ENCODE data around the gene FGF12.

GRCh38 chr3:192577271-192577670 is 150.1 kb downstream of the FGF12 start:
- TF ChIP-seq ZNF580 (CRISPR knock-in tag; IDR thresholded peaks at IDR 0.05; ENCODE audit: borderline replicate concordance, low read depth): no peak
- no peak for TF ChIP-seq REST (IDR thresholded peaks at IDR 0.05; ENCODE audit: borderline replicate concordance in 1 of 2, low read depth in 1 of 2, low read length in 2 of 2)
- no peak for TF ChIP-seq MTA3 (CRISPR knock-in tag; IDR thresholded peaks at IDR 0.05)
- no peak for TF ChIP-seq RFX5 (IDR thresholded peaks at IDR 0.05; ENCODE audit: low read depth, low read length)
- TF ChIP-seq ZFAT (CRISPR knock-in tag; conservative IDR thresholded peaks at IDR 0.05): no peak
- TF ChIP-seq DPF2 (CRISPR knock-in tag; IDR thresholded peaks at IDR 0.05; ENCODE audit: borderline replicate concordance, low read depth): no peak
- no peak for TF ChIP-seq MBD4 (IDR thresholded peaks at IDR 0.05; ENCODE audit: borderline replicate concordance, low read length)
- TF ChIP-seq ATF3 (CRISPR knock-in tag; IDR thresholded peaks at IDR 0.05): no peak
- TF ChIP-seq EZH2 (conservative IDR thresholded peaks at IDR 0.05; ENCODE audit: low read depth, low read length): no peak
- TF ChIP-seq POLR2AphosphoS5 (IDR thresholded peaks at IDR 0.05; ENCODE audit: low read depth, low read length): no peak
- TF ChIP-seq MXD4 (CRISPR knock-in tag; IDR thresholded peaks at IDR 0.05): no peak
- TF ChIP-seq ZNF574 (CRISPR knock-in tag; IDR thresholded peaks at IDR 0.05): no peak

All from HepG2 (cell line).